OCI-LY3 (cell line): ENCODE results near the gene EIF4A3.

Experiments used
- EZH2phosphoT487 ChIP-seq: fragments of 200-600 bp; shearing (Covaris generic); IDR thresholded peaks from 2 replicates; pipeline ENCODE4 v1.6.1; 2018; ENCODE audit warnings: antibody characterized with exemption, mixed run types, low read depth
- TF ChIP-seq, protein P1 (sequence below): fragments of 200-600, 300-600 bp; sonication (generic); IDR thresholded peaks from 2 replicates; pipeline ENCODE4 v1.5.1; 2014; ENCODE audit warnings: antibody characterized with exemption, low read length, low read depth

DNA sequence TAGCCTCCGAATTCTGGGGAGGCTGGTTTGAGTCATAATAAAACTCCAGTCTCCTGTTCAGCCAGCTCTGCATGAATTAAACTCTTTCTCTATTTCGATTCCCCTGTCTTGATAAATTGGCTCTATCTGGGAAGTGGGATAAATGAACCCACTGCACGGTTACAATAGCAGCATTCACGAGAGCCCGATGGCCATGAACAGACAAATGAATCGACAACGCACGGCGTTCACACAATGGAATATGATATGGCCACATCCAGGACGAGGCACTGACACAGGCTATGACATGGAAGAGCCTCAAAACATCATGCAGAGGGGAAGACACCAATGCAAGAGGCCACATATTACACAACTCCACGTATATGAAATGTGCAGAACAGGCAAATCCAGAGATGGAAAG is 17.3 kb upstream of the EIF4A3 start:
- TF ChIP-seq, protein P1, sequence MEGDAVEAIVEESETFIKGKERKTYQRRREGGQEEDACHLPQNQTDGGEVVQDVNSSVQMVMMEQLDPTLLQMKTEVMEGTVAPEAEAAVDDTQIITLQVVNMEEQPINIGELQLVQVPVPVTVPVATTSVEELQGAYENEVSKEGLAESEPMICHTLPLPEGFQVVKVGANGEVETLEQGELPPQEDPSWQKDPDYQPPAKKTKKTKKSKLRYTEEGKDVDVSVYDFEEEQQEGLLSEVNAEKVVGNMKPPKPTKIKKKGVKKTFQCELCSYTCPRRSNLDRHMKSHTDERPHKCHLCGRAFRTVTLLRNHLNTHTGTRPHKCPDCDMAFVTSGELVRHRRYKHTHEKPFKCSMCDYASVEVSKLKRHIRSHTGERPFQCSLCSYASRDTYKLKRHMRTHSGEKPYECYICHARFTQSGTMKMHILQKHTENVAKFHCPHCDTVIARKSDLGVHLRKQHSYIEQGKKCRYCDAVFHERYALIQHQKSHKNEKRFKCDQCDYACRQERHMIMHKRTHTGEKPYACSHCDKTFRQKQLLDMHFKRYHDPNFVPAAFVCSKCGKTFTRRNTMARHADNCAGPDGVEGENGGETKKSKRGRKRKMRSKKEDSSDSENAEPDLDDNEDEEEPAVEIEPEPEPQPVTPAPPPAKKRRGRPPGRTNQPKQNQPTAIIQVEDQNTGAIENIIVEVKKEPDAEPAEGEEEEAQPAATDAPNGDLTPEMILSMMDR = no peak
- no peak for TF ChIP-seq EZH2phosphoT487
